T-helper 1 cell treated with Interleukin-12 subunit alpha and Interleukin-12 subunit beta and Interleukin-4 antibody, amounts not matched to agents 30 ng/mL and 1 ng/mL, for 36 hours (primary cell): ENCODE measurements around the gene BBS1. TPM values are rescaled to one million over a fixed set of nuclear protein-coding genes. Genes with fewer than 3 reads are reported as not detected.
"Not testable (repeated sequence)": the region's sequence is repeated elsewhere in the genome, so short reads cannot be mapped to it uniquely, and the experiment has no call there.

Experiments used
- intact Hi-C: fragments of 100-400 bp; cut with micrococcal nuclease; formaldehyde crosslinking; loops from one replicate; pipeline ENCODE4 v1.15.1; 2024
- total RNA-seq: library from RNA; stranded (reverse); gene quantifications from 2 replicates; pipeline ENCODE4 v1.2.3, GENCODE V29; 2022

Gene BBS1
- total RNA-seq, 1 donor from 2014 or later = 23.4 TPM

DNA sequence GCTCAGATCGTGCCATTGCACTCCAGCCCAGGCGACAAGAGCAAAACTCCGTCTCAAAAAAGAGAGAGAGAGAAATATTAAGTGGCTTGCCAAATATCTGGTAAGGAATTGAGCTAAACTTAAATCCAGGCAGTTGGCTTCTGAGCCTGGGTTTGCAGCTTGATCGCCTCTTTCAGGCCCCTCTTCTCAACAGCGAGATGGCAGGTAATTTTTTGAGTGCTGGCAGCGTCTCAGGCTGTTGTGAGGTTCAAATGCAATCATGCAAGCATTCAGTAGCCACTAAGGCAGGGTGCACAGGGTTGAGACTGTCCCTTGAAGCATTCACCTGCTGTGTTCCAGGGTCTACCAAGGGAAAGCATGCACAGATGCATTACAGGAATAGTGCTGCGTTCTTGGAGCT is 58.6 kb downstream of the BBS1 start:
- intact Hi-C loops = no loop called here

DNA sequence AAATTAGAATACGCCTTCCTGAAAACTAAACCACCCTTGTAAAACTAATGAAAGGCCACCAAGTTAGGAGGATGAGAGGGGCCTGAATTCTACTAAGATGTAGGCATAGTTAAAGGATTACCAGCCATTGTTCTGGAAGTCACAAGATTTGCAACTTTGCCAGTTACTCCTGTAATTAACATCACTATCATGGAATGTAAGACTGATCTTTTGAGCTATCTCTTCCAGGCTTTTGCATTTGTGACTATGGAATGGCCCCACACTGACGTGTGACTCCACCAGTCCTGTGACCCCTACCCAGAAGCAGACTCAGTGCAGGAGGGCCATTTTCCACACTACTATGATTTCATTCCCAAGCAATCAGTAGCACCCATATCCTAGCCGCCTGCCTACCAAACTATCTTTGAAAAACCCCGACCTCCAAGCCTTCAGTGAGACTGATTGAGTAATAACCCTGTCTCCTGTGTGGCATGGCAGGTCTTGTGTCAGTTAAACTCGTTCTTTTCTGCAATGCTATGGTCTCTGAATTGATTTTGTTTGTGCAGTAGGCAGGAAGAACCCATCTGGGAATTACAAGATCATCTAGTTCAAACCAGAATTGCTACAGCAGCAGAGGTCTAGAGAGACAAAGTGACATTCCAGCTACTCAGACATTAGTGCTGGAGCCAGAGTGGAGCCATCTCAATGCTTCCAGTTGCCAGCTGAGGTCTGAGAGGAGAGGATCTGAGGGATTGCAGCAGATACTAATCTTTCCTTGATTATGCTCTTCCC is 59.8 kb downstream of the BBS1 start:
- intact Hi-C loops = no loop called here

- intact Hi-C loops = no loop called here
Observed at GRCh38 chr11:66570850-66571180, 60.4 kb downstream of the BBS1 start.

GRCh38 chr11:66579017-66579606 is 68.7 kb downstream of the BBS1 start:
- intact Hi-C loops = loop anchor here (1.0 kb wide), 4 partner anchors 33 to 255 kb away; partner anchors contain the start of genes ACTN3, RBM4 and ZDHHC24

DNA sequence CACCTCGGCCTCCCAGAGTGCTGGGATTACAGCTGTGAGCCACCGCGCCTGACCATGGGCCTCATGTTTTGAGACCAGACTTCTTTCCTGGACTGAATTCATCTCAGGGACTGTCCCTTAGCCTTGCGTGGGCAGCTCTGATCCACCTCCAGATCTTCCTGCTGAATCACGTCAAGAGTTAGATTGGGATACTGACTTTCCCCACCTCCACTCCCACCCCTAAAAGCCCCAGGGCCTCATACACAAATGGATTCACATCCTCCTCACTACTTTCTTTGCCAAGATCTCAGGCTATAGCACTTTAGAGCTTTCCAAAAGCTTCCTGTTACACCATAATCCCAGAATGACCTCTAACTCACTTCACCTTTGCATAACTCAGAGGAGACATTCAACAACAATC is 70.4 kb downstream of the BBS1 start:
- intact Hi-C loops = no loop called here

DNA sequence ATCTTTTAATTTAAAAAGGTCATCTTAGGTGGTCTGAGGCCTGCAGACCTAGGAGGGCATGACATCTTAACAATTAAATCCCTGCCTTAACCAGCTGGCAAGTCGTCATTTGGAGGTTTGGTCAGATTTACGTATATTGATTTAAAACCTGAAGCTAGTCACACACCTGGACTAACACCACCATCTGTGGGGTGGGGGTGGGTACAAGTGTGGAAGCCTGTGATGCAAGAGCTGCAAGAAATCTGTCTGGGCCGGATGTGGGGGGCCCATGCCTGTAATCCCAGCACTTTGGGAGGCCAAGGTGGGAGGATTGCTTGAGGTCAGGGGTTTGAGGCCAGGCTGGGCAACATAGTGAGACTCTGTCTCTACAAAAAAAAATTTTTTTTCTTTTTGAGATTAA is 70.8 kb downstream of the BBS1 start:
- intact Hi-C loops = no loop called here

DNA sequence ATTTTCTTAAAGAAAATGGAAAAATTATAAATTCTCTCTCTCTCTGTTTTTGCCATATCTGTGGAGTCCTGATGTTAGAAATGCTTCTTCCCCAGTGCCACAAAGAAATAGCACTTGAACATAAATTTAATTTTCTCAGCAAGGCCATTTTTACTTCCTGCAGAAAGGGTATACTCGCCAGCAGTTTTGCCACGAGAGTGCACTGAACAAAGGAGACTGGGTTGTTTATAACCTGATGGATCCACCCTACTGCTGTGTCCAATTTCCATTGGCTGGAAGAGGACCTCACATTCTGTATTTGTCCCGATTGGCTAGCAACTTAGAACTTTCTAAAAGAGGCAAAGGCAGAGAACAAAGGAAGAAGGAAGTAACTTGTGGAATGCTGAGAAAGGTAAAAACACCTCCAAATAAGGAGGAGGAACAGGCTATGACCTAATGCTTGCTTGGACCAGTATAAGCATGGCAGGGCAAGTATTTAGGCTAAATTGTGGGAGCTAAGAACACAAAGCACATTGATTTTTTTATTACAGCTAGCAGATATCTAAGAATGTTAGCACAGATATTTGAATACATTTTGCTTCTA is 72.2 kb downstream of the BBS1 start:
- intact Hi-C loops = not testable (repeated sequence)

Other genes starting within 250 kb of the BBS1 start
- gene RAB1B, start 242.0 kb upstream of the BBS1 start, total RNA-seq = 164 TPM in 2 replicates
- gene CNIH2, start 232.5 kb upstream of the BBS1 start, total RNA-seq = 2.1 and 3.1 TPM in 2 replicates
- gene YIF1A, start 221.5 kb upstream of the BBS1 start, total RNA-seq = 72.6 and 85.1 TPM in 2 replicates
- not detected in 2 replicates for gene TMEM151A, start 218.7 kb upstream of the BBS1 start, total RNA-seq
- 0.32 TPM in 2 replicates for gene CD248, start 193.6 kb upstream of the BBS1 start, total RNA-seq
- gene RIN1, start 174.2 kb upstream of the BBS1 start, total RNA-seq = 1.3 and 2.0 TPM in 2 replicates
- 53.7 and 53.8 TPM in 2 replicates for gene BRMS1, start 165.5 kb upstream of the BBS1 start, total RNA-seq
- gene B4GAT1, start 163.0 kb upstream of the BBS1 start, total RNA-seq = 7.6 and 7.7 TPM in 2 replicates
- gene SLC29A2, start 138.9 kb upstream of the BBS1 start, total RNA-seq = 6.1 and 6.8 TPM in 2 replicates
- 0.07 and 0.42 TPM in 2 replicates for gene NPAS4, start 89.6 kb upstream of the BBS1 start, total RNA-seq
- 60.4 and 60.5 TPM in 2 replicates for gene MRPL11, start 71.8 kb upstream of the BBS1 start, total RNA-seq
- 7.8 and 10.1 TPM in 2 replicates for gene PELI3, start 43.7 kb upstream of the BBS1 start, total RNA-seq
- 94.0 and 94.1 TPM in 2 replicates for gene DPP3, start 30.2 kb upstream of the BBS1 start, total RNA-seq
- 16.2 and 17.5 TPM in 2 replicates for gene ZDHHC24, start 35.4 kb downstream of the BBS1 start, total RNA-seq
- gene ACTN3, start 36.3 kb downstream of the BBS1 start, total RNA-seq = not detected in 2 replicates
- 1.2 and 2.0 TPM in 2 replicates for gene CTSF, start 58.0 kb downstream of the BBS1 start, total RNA-seq
- 0.15 TPM in 1 of 2 replicates, not detected in the other for gene CCDC87, start 82.4 kb downstream of the BBS1 start, total RNA-seq
- 36.8 and 42.7 TPM in 2 replicates for gene CCS, start 82.5 kb downstream of the BBS1 start, total RNA-seq
- gene RBM14, start 106.0 kb downstream of the BBS1 start, total RNA-seq = 147 and 160 TPM in 2 replicates
- gene RBM4, start 128.1 kb downstream of the BBS1 start, total RNA-seq = 124 and 138 TPM in 2 replicates
- 15.4 and 16.8 TPM in 2 replicates for gene RBM4B, start 167.3 kb downstream of the BBS1 start, total RNA-seq
- 0.05 and 0.39 TPM in 2 replicates for gene SPTBN2, start 218.6 kb downstream of the BBS1 start, total RNA-seq